Keratinocyte (primary cell): ENCODE data around the gene GPX7. TPM values are rescaled to one million over a fixed set of nuclear protein-coding genes. Genes with fewer than 3 reads are reported as not detected.

Experiments
- DNase-seq: peaks from one replicate; pipeline ENCODE4 v3.0.0-alpha.2; 2011; ENCODE audit warnings: low read depth, missing footprints, low spot score
- FAIRE-seq: peaks from 2 replicates; lab custom pipeline; 2011; peaks lifted over from hg19 to GRCh38; lab: Jason Lieb, UNC
- H2AFZ ChIP-seq: 2 replicates; pipeline ENCODE4 v1.6.0; 2012; ENCODE audit warnings: low read length, control low read depth, inconsistent platforms; ENCODE audit not compliant: control insufficient read depth
- H3K27ac ChIP-seq: 2 replicates; pipeline ENCODE4 v1.5.1; 2011; ENCODE audit warnings: low read length; ENCODE audit not compliant: control insufficient read depth, insufficient read depth
- H3K27me3 ChIP-seq: 3 replicates; pipeline ENCODE4 v1.6.0; 2011; ENCODE audit warnings: low read length; ENCODE audit not compliant: control insufficient read depth, insufficient read depth; ENCODE audit errors: extremely low read depth
- H3K36me3 ChIP-seq, 2 experiments: 2 replicates in 1 of 2; 3 replicates in 1 of 2; pipeline ENCODE4 v1.5.1; 2011; ENCODE audit warnings: low read length in 2 of 2, mild to moderate bottlenecking in 1 of 2; ENCODE audit not compliant: control insufficient read depth in 2 of 2, insufficient read depth in 2 of 2; ENCODE audit errors: extremely low read depth in 1 of 2
- H3K4me1 ChIP-seq: 3 replicates; pipeline ENCODE4 v1.5.1; 2011; ENCODE audit warnings: low read length; ENCODE audit not compliant: control insufficient read depth, insufficient read depth; ENCODE audit errors: extremely low read depth
- H3K4me2 ChIP-seq: 3 replicates; pipeline ENCODE4 v1.6.0; 2011; ENCODE audit warnings: low read depth, low read length; ENCODE audit not compliant: control insufficient read depth, insufficient read depth; ENCODE audit errors: extremely low read depth
- H3K4me3 ChIP-seq, 3 experiments: fragments of 200-600 bp in 1 of 3; sonication (generic) in 1 of 3; 2 replicates in 2 of 3; 3 replicates in 1 of 3; pipeline ENCODE4 v1.5.1; 2011 to 2016; ENCODE audit warnings: low read length in 3 of 3, mild to moderate bottlenecking in 3 of 3, control low read depth in 2 of 3, inconsistent platforms in 1 of 3, low read depth in 1 of 3, mixed read lengths in 1 of 3, mixed run types in 1 of 3, moderate library complexity in 1 of 3; ENCODE audit not compliant: control insufficient read depth in 2 of 3, insufficient read depth in 2 of 3; ENCODE audit errors: extremely low read depth in 1 of 3
- H3K79me2 ChIP-seq: 2 replicates; pipeline ENCODE4 v1.6.0; 2012; ENCODE audit warnings: low read length; ENCODE audit not compliant: control insufficient read depth, insufficient read depth
- H3K9ac ChIP-seq: 3 replicates; pipeline ENCODE4 v1.6.0; 2011; ENCODE audit warnings: low read length; ENCODE audit not compliant: control insufficient read depth, insufficient read depth; ENCODE audit errors: extremely low read depth
- H3K9me1 ChIP-seq: 3 replicates; pipeline ENCODE4 v1.6.0; 2011; ENCODE audit warnings: low read length; ENCODE audit not compliant: control insufficient read depth, insufficient read depth; ENCODE audit errors: extremely low read depth
- H3K9me3 ChIP-seq: 2 replicates; pipeline ENCODE4 v1.5.1; 2012; ENCODE audit warnings: low read depth, low read length; ENCODE audit not compliant: control insufficient read depth
- H4K20me1 ChIP-seq: 3 replicates; pipeline ENCODE4 v1.6.0; 2011; ENCODE audit warnings: low read length; ENCODE audit not compliant: control insufficient read depth, insufficient read depth; ENCODE audit errors: extremely low read depth
- EZH2 ChIP-seq: IDR thresholded peaks from one replicate; pipeline ENCODE4 v1.6.1; 2012; ENCODE audit warnings: inconsistent platforms, mild to moderate bottlenecking, low read length, moderate library complexity
- dilution Hi-C: fragments of 300-500 bp; cut with MboI; formaldehyde crosslinking; loops from one replicate; pipeline ENCODE4 v1.7.0; 2020; ENCODE audit warnings: low sequenced_read_pairs; ENCODE audit not compliant: extremely low pct_ligation_motif_present
- polyA plus RNA-seq, 5 experiments: library from polyadenylated mRNA; depleted of rRNA in 3 of 5; stranded (reverse) in 3 of 5; stranded (forward) in 1 of 5; unstranded in 1 of 5; fragments of >200 nt; gene quantifications; 1 replicate in 1 of 5; 2 replicates in 3 of 5; 3 replicates in 1 of 5; pipeline versions ENCODE4 v1.2.1 to v1.2.3, GENCODE V29; 2011 to 2012; ENCODE audit warnings: missing spikeins in 2 of 5, low read depth in 1 of 5, low replicate concordance in 1 of 5
- TF ChIP-seq, protein P1 (sequence below), 3 experiments: IDR thresholded peaks in 1 of 3; conservative IDR thresholded peaks in 1 of 3; optimal IDR thresholded peaks in 1 of 3; 2 replicates in 2 of 3; 3 replicates in 1 of 3; pipeline versions ENCODE3 to v1.5.1; 2011; ENCODE audit warnings: low read length in 3 of 3, mild to moderate bottlenecking in 3 of 3, moderate library complexity in 2 of 3, control low read depth in 1 of 3, inconsistent platforms in 1 of 3; ENCODE audit not compliant: insufficient read depth in 2 of 3; ENCODE audit errors: extremely low read depth in 1 of 3

The GPX7 gene
- polyA plus RNA-seq, 1 donor (not counting 4 experiments of a cell fraction or from before 2014, with no cell fraction given): 0.49 TPM

- H3K27me3 ChIP-seq: no peaks in the 10 kb centered on the region
- no peak overlapping the region for H3K9ac ChIP-seq
- H4K20me1 ChIP-seq: no peaks in the 10 kb centered on the region
- FAIRE-seq: no peak
- no peak overlapping the region for H3K27ac ChIP-seq
- TF ChIP-seq, protein P1, sequence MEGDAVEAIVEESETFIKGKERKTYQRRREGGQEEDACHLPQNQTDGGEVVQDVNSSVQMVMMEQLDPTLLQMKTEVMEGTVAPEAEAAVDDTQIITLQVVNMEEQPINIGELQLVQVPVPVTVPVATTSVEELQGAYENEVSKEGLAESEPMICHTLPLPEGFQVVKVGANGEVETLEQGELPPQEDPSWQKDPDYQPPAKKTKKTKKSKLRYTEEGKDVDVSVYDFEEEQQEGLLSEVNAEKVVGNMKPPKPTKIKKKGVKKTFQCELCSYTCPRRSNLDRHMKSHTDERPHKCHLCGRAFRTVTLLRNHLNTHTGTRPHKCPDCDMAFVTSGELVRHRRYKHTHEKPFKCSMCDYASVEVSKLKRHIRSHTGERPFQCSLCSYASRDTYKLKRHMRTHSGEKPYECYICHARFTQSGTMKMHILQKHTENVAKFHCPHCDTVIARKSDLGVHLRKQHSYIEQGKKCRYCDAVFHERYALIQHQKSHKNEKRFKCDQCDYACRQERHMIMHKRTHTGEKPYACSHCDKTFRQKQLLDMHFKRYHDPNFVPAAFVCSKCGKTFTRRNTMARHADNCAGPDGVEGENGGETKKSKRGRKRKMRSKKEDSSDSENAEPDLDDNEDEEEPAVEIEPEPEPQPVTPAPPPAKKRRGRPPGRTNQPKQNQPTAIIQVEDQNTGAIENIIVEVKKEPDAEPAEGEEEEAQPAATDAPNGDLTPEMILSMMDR (optimal IDR thresholded peaks at IDR 0.05 in 1 of 3, IDR thresholded peaks at IDR 0.05 in 1 of 3, conservative IDR thresholded peaks at IDR 0.05 in 1 of 3; ENCODE audit: extremely low read depth in 1 of 3, insufficient read depth in 2 of 3, low read length in 3 of 3): no peak
- TF ChIP-seq EZH2: no peak
- H3K4me3 ChIP-seq: no peak overlapping the region
- H3K79me2 ChIP-seq: no peaks in the 10 kb centered on the region
- H3K4me1 ChIP-seq: no peaks in the 10 kb centered on the region
- H3K9me3 ChIP-seq: no peaks in the 10 kb centered on the region
- DNase-seq: no peak
- H3K9me1 ChIP-seq: no peaks in the 10 kb centered on the region
- H3K4me2 ChIP-seq: no peak overlapping the region
- H3K36me3 ChIP-seq: no peaks in the 10 kb centered on the region
- dilution Hi-C loops: no loop called here
- no peak overlapping the region for H2AFZ ChIP-seq
Observed at GRCh38 chr1:52580283-52580682, 21.9 kb upstream of the GPX7 start.

DNA sequence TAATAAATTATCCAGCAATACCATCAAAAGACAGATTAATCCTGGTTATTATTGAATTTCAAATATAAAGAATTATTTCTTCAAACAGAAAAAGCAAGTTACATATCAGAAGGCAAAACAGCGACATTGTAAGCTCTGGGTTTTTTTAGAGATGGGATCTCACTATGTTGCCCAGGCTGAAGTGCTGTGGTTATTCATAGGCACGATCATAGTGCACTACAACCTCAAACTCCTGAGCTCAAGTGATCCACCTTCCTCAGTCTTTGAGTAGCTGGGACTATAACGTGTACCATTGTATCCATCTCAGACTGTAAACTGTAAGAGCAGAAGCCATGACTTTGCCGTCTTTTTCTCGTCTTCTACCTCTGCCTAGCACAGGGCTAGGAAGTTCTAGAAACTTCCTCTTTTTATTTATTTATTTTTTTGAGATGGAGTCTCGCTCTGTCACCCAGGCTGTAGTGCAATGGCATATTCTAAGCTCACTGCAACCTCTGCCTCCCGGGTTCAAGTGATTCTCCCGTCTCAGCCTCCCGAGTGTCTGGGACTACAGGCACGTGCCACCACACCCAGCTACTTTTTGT, 20.0 kb upstream of the GPX7 start:
- FAIRE-seq (no peak), DNase-seq (no peak)
- no peaks in the 10 kb centered on the region for H3K4me1 ChIP-seq
- no peaks in the 10 kb centered on the region for H3K9me3 ChIP-seq
- no peaks in the 10 kb centered on the region for H3K9me1 ChIP-seq
- H3K36me3 ChIP-seq: no peaks in the 10 kb centered on the region
- no peak overlapping the region for H3K4me3 ChIP-seq
- dilution Hi-C loops: no loop called here
- no peaks in the 10 kb centered on the region for H4K20me1 ChIP-seq
- no peak overlapping the region for H3K27ac ChIP-seq
- H3K9ac ChIP-seq: no peak overlapping the region
- no peaks in the 10 kb centered on the region for H3K27me3 ChIP-seq
- no peak overlapping the region for H2AFZ ChIP-seq
- TF ChIP-seq, protein P1 (optimal IDR thresholded peaks at IDR 0.05 in 1 of 3, IDR thresholded peaks at IDR 0.05 in 1 of 3, conservative IDR thresholded peaks at IDR 0.05 in 1 of 3; ENCODE audit: extremely low read depth in 1 of 3, insufficient read depth in 2 of 3, low read length in 3 of 3): no peak
- TF ChIP-seq EZH2: no peak
- H3K4me2 ChIP-seq: no peak overlapping the region
- H3K79me2 ChIP-seq: no peaks in the 10 kb centered on the region
